ENCODE results near the gene ARHGAP35.
A peak's percentile ranks its signal among the peaks of the same experiment; 100 is the strongest.
"Not testable (repeated sequence)": the region's sequence is repeated elsewhere in the genome, so short reads cannot be mapped to it uniquely, and the experiment has no call there.

The ARHGAP35 gene

DNA sequence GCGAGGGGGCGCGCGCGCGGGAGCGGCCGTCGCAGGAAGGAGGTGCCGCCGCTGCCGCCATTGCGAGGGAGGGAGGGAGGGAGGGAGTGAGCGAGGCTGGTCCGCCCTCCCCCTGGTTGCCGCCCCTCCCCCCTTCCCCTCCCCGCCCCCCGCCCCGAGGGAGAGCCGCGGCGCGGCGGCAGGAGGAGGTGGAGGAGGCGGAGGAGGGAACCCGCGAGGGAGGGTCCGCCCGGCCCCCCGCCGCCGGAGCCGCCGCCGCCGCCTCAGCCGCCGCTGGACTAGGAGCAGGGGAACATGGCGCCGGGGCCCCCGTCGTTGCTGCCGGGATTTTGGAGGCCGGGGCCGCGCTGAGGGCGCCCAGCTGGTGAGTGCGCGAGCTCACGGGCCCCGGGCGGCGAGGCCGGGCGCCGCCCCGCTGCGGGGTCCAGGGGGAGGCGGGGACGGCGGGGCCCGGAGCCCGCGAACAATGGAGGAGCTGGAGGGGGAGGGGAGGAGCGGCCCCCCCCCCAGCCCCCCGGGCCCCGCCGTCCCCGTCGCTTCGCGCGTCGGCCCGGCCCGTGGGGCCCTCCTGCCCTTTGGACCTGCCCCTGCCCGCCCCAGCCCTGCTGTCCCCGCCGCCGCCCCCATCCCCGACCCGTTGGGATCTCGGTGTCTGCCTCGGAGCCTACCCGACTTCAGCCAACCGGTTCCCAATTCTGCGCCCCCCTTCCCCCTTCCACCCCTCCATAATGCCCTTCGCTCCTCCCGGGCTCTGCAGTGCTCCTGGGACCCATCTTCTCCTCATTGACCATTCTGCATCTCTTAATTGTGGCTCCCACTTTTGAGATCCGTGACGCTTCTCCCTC, at the start of gene ARHGAP35:
Gene ARHGAP35, plus strand, starts transcription at position 152 of the 845 bp plus-strand sequence. CDS start 57,679 bp downstream, outside the sequence.
- H3K27me3 Mint-ChIP-seq = no peaks in the 10 kb centered on the region
- H3K9me3 Mint-ChIP-seq = no peaks in the 10 kb centered on the region
- peak within 1 kb of the TSS; percentile 91 for H3K27ac Mint-ChIP-seq
- H3K36me3 Mint-ChIP-seq (ENCODE audit: low read depth) = peaks cover 14% of the 10 kb centered on the region
- H3K4me3 Mint-ChIP-seq = peak within 1 kb of the TSS; percentile 85
- peaks cover 28% of the 10 kb centered on the region for H3K4me1 Mint-ChIP-seq (ENCODE audit: low read depth)

DNA sequence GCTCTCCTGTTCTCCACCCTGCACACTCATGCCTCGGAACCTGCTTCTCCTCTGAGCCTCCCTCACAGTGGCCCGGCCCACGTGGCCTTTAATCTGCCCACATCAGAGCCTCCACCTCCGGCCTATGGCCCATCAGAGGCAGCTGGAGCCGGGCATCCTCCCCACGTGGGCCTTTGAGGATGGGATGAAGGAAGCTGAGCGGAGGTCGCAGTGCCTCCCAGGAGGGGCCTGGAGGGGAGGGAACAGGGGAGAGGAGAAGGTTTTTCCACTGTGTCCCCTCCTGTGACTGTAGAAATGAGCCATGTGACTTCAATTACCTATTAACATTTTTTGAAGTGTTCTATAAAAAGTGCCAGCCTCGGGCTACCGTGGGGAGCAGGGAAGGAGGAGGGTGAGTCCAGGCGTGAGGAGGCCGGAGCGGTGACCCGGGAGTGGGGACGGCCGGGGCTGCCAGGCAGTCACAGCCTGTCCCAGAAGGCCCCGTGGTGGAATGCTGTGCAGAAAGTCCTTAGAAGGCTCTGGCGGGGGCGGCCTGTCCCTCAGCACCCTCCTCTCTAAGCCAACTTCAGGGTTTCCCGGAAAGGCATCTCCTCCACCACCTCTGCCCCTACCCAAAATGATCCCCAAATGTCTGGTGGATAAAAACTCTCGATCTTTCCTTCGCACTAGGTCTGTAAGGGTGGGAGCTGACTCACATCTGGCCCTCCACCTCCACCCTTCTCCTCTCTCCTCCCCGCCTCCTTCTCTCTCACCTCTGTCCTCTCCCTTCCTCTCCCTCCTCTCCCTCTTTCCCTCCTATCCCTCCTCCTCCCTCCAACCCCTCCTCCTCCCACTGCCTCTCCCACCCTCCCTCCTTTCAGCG, 47.6 kb upstream of the ARHGAP35 start:
- Mint-ChIP-seq H3K9me3 (no peaks in the 10 kb centered on the region), H3K4me1 (ENCODE audit: low read depth) (no peaks in the 10 kb centered on the region), H3K36me3 (ENCODE audit: low read depth) (no peaks in the 10 kb centered on the region), H3K4me3 (no peak overlapping the region), H3K27ac (no peak overlapping the region), H3K27me3 (no peaks in the 10 kb centered on the region)

DNA sequence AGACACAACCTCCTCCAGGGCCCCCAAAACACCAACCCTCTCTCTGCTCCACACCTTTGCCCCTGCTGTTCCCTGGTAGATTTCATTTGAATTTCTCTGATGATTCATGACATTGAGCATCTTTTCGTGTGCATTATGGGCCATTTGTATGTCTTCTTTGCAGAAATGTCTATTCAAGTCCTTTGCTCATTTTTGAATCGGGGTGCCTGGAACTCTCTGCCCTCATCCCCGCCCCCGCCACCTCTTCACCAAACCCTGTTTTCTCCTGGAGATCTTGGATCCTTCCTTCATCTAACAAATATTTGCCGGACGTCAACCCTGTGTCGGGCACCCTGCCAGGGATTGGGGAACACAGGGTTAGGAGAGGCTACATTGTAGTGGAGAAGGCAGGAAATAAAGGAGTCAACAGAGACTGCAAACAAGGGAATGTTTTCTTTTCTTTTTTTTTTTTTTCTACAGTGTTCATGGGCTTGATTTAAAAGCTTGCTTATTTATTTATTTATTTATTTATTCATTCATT, 46.9 kb upstream of the ARHGAP35 start:
- no peaks in the 10 kb centered on the region for H3K9me3 Mint-ChIP-seq
- H3K4me1 Mint-ChIP-seq (ENCODE audit: low read depth) = no peaks in the 10 kb centered on the region
- H3K4me3 Mint-ChIP-seq = no peak overlapping the region
- H3K36me3 Mint-ChIP-seq (ENCODE audit: low read depth) = no peaks in the 10 kb centered on the region
- no peaks in the 10 kb centered on the region for H3K27me3 Mint-ChIP-seq
- no peak overlapping the region for H3K27ac Mint-ChIP-seq

DNA sequence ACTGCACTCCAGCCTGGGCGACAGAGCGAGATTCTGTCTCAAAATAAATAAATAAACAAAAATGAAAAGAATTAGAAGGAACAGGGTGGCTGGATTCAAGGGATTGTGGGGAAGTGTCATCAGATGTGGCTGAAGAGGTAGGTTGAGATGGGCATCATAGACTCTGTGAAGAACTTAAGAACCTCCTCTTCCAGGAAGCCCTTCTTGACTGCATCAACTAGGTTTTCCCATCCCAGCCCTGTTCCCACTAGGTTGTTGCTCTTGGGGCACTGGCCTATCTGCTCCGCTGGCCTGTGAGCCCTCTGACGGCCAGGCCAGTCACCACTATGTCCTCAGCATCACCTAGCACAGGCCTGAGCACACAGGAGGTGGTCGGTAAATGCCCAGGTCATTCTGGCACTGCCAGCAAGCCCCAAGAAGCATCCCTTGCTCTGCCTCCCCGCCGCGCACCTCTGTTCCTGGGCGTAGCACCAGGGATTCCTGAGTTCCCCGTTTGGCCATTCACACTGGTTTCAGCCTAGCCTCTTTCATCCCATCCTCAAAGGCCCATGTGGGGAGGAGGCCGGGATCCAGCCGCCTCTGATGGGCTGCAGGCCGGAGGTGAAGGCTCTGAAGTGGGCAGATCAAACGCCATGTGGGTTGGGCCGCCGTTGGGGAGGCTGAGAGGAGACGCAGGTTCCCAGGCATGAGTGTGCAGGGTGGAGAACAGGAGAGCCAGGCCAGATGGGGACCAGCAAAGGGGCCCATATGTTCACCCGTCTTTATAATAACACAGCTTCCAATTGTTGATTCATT, 44.8 kb upstream of the ARHGAP35 start:
- Mint-ChIP-seq H3K4me3 (no peak overlapping the region), H3K27ac (no peak overlapping the region), H3K9me3 (no peaks in the 10 kb centered on the region), H3K4me1 (ENCODE audit: low read depth) (peaks cover 19% of the 10 kb centered on the region), H3K27me3 (no peaks in the 10 kb centered on the region), H3K36me3 (ENCODE audit: low read depth) (no peaks in the 10 kb centered on the region)

DNA sequence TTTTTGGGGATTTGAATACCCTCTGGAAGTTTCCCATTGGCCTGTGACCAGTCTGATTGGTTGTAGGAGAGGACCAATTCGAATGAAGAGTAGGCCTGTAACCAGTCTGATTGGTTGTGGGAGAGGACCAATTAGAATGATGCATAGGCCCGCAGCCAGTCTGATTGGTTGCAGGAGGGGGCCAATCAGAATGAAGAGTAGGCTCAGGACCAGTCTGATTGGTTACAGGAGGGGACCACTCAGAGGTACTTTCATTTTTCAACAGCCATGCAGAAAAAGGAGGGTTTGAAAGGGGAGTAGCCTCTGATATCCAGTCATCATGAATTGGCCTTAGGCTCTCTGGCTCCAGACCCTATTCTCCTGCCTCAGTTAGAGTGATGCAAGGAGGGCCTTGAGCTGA, 42.0 kb upstream of the ARHGAP35 start:
- Mint-ChIP-seq H3K27ac (no peak overlapping the region), H3K27me3 (no peaks in the 10 kb centered on the region), H3K4me1 (ENCODE audit: low read depth) (peaks cover 31% of the 10 kb centered on the region), H3K9me3 (no peaks in the 10 kb centered on the region), H3K4me3 (no peak overlapping the region), H3K36me3 (ENCODE audit: low read depth) (no peaks in the 10 kb centered on the region)

DNA sequence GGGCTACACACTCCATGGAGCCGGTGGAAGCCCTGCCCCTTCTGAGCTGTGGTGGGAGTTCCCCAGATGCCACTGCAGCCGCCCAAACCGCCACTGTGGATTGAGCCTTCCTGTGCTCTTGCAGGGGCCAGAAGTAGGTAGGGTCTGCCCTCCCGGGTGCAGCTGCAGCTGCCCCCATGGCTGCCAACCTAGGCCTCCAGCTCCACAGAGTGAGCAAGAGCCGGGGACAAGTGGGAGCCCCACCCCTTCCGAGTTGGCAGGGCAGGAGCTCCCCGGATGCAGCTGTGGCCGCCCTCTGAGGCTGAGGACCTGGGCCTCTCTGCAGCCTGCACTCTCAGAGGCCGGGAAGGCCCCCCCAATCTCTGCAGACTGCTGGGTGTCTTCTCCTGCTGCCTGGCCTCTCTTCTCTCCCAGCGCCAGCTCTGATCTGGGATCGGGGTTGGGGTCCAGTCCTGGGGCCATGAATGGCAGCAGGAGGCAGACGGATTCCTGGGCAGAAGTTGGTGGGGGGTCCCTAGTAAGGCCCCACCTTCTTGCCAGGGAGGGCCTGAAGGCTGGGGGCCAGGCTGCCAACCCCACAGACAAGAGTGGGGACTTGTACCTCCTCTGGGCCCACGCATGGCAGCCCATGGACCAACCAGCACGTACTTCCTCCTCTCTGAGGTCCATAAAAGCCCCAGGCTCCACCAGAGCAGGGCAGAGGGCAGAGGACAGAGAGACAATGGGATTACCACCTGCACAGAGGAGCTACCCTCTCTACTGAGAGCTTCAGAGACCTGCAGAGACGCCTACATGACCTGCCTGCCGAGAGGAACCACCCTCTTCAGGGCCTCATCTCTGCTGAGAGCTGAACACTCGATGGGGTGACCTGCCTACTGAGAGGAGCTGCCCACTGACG, 39.0 kb upstream of the ARHGAP35 start:
- Mint-ChIP-seq H3K9me3 (no peaks in the 10 kb centered on the region), H3K4me3 (no peak overlapping the region), H3K27ac (peak overlapping the region; percentile 49), H3K4me1 (ENCODE audit: low read depth) (peaks cover 46% of the 10 kb centered on the region), H3K27me3 (no peaks in the 10 kb centered on the region), H3K36me3 (ENCODE audit: low read depth) (no peaks in the 10 kb centered on the region)

DNA sequence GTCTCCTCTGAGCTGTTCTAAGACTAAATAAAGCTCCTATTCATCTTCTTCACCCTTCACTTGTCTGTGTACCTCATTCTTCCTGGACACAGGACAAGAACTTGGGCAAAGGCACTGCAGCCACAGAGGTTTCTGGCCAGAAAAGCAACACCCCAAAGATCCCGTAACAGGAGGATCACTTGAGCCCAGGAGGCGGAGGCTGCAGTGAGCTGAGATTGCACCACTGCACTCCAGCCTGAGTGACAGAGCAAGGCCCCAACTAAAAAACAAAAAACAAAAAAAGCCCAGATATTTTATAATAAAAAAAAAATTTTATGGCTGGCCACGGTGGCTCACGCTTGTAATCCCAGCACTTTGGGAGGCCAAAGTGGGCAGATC, 38.4 kb upstream of the ARHGAP35 start:
- not testable (repeated sequence) for H3K9me3 Mint-ChIP-seq; H3K36me3 Mint-ChIP-seq (ENCODE audit: low read depth); H3K4me3 Mint-ChIP-seq; H3K27me3 Mint-ChIP-seq
- Mint-ChIP-seq H3K4me1 (ENCODE audit: low read depth) (peaks cover 46% of the 10 kb centered on the region), H3K27ac (peak overlapping the region; percentile 49)

DNA sequence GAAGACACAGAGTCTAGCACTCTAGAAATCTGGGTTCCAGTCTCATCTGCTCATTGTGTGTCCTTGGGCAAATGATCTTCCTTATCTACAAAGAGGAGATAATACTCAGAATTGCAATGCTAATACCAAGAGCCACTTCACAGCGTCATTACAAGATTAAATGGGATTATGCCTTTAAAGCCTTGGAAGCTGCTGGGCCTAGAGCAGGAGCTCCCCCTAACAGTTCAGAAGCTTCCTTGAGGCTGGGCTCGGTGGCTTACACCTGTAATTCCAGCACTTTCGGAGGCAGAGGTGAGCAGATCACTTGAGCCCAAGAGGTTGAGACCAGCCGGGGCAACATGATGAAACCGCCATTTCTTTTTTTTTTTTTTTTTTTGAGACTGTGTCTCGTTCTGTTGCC, 37.7 kb upstream of the ARHGAP35 start:
- H3K9me3 Mint-ChIP-seq = no peaks in the 10 kb centered on the region
- no peak overlapping the region for H3K4me3 Mint-ChIP-seq
- peaks cover 46% of the 10 kb centered on the region for H3K4me1 Mint-ChIP-seq (ENCODE audit: low read depth)
- no peak overlapping the region for H3K27ac Mint-ChIP-seq
- H3K36me3 Mint-ChIP-seq (ENCODE audit: low read depth) = no peaks in the 10 kb centered on the region
- H3K27me3 Mint-ChIP-seq = no peaks in the 10 kb centered on the region

DNA sequence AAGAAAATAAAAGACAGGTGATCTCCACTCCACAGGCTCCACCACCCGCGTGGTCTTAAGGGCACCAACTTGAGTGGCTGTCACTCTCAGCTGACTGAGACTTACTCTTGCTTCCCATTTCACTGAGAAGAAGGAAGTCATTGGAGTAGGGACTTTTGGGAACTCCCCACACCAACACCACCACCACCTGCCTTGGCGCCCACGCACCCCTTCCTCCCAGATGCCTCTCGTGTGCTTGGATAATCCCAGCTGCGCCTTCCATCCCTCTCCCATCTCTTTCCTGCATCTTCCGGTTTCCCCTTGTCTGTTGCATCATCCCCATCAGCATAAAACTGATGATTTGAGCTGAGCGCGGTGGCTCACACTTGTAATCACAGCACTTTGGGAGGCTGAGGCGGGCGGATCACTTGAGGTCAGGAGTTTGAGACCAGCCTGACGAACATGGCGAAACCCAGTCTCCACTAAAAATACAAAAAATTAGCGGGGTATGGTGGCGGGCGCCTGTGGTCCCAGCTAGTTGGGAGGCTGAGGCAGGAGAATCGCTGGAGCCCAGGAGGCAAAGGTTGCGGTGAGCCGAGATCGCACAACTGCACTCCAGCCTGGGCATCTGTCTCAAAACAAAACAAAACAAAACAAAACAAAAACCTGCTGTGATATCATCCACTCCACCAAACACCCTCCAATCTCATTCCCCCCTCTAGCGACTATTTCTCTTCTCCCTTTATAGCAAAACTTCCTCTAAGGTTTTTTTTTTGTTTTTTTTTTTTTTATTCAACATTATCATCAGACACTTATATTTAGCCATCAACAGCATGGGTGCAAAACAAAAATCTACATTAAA, 35.7 kb upstream of the ARHGAP35 start:
- Mint-ChIP-seq H3K36me3 (ENCODE audit: low read depth) (no peaks in the 10 kb centered on the region), H3K27ac (peak overlapping the region; percentile 15), H3K4me3 (no peak overlapping the region), H3K4me1 (ENCODE audit: low read depth) (peaks cover 52% of the 10 kb centered on the region), H3K9me3 (no peaks in the 10 kb centered on the region), H3K27me3 (no peaks in the 10 kb centered on the region)

DNA sequence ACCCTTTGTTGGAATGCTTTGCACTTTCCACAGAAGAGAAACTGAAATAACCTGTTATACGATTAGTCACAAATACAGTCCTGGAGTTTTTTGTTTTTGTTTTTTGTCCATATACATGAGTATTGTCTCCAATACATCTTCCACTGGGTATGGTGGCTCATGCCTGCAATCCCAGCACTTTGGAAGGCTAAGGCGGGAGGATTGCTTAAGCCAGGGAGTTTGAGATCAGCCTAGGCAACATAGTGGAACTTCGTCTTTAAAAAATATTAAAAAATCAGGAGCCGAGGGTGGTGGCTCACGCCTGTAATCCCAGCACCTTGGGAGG, 35.1 kb upstream of the ARHGAP35 start:
- Mint-ChIP-seq H3K36me3 (ENCODE audit: low read depth) (no peaks in the 10 kb centered on the region), H3K27me3 (no peaks in the 10 kb centered on the region), H3K4me3 (no peak overlapping the region), H3K4me1 (ENCODE audit: low read depth) (peaks cover 46% of the 10 kb centered on the region), H3K27ac (peak overlapping the region; percentile 15), H3K9me3 (no peaks in the 10 kb centered on the region)

GRCh38 chr19:46828484-46828883, 32.3 kb upstream of the ARHGAP35 start:
- Mint-ChIP-seq H3K4me3 (no peak overlapping the region), H3K4me1 (ENCODE audit: low read depth) (peaks cover 31% of the 10 kb centered on the region), H3K36me3 (ENCODE audit: low read depth) (no peaks in the 10 kb centered on the region), H3K9me3 (no peaks in the 10 kb centered on the region), H3K27me3 (no peaks in the 10 kb centered on the region), H3K27ac (peak overlapping the region; percentile 52)

GRCh38 chr19:46830864-46831263, 29.9 kb upstream of the ARHGAP35 start:
- no peaks in the 10 kb centered on the region for H3K27me3 Mint-ChIP-seq
- H3K4me3 Mint-ChIP-seq = no peak overlapping the region
- H3K9me3 Mint-ChIP-seq = no peaks in the 10 kb centered on the region
- H3K4me1 Mint-ChIP-seq (ENCODE audit: low read depth) = peaks cover 16% of the 10 kb centered on the region
- no peaks in the 10 kb centered on the region for H3K36me3 Mint-ChIP-seq (ENCODE audit: low read depth)
- H3K27ac Mint-ChIP-seq = no peak overlapping the region

DNA sequence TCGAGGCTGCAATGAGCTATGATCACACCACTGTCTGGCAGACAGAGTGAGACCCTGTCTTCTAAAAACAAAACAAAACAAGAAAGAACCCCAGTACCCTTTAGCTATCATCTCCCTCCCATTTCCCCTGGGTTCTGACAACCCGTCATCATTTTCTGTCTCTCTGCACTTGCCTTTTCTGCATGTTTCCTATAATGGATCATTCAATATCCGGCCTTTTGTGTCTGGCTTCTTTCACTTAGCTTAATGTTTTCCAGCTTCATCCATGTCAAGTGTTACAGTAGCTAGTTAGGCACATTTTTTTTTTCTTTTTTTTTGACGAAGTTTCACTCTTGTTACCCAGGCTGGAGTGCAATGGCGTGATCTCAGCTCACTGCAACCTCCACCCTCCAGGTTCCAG, 26.7 kb upstream of the ARHGAP35 start:
- peaks cover 11% of the 10 kb centered on the region for H3K36me3 Mint-ChIP-seq (ENCODE audit: low read depth)
- no peaks in the 10 kb centered on the region for H3K27me3 Mint-ChIP-seq
- H3K4me1 Mint-ChIP-seq (ENCODE audit: low read depth) = peaks cover 8% of the 10 kb centered on the region

More for the DNA sequence above, 26.7 kb upstream of the ARHGAP35 start:
- Mint-ChIP-seq H3K27ac (no peak overlapping the region), H3K4me3 (no peak overlapping the region), H3K9me3 (no peaks in the 10 kb centered on the region)

All from stimulated activated naive CD8-positive, alpha-beta T cell treated with anti-CD3 and anti-CD28 coated beads, Interleukin-15, Interleukin-2, amounts not matched to agents 100 ng/mL and 50 ng/mL, for 24 hours (primary cell).